ENCODE measurements around the gene ADRM1. TPM values are rescaled to one million over a fixed set of nuclear protein-coding genes. Genes with fewer than 3 reads are reported as not detected.

ADRM1 gene
- total RNA-seq, 2 experiments from 2014 or later, result 110 to 115 TPM

GRCh38 chr20:62353289-62354030, 50.7 kb downstream of the ADRM1 start:
- POLR2A ChIA-PET, result no interaction called here
- Mint-ChIP-seq H3K27ac (no peak overlapping the region), H3K9me3 (peaks cover 5% of the 10 kb centered on the region), H3K4me1 (ENCODE audit: low read depth) (no peaks in the 10 kb centered on the region), H3K27me3 (no peaks in the 10 kb centered on the region), H3K36me3 (ENCODE audit: low read depth) (no peaks in the 10 kb centered on the region), H3K4me3 (no peak overlapping the region)
- intact Hi-C loops (cut with micrococcal nuclease), result no loop called here
- TF ChIP-seq CTCF (IDR thresholded peaks at IDR 0.05), result no peak
- ATAC-seq (no peak), DNase-seq (no peak)
- CTCF ChIA-PET, result no interaction called here

GRCh38 chr20:62354031-62354808, 51.4 kb downstream of the ADRM1 start:
- DNase-seq, result no peak
- ChIA-PET CTCF (no interaction called here), POLR2A (no interaction called here)
- H3K9me3 Mint-ChIP-seq, result peaks cover 2% of the 10 kb centered on the region
- intact Hi-C loops (cut with micrococcal nuclease), result no loop called here
- no peaks in the 10 kb centered on the region for H3K4me1 Mint-ChIP-seq (ENCODE audit: low read depth)
- no peak for TF ChIP-seq CTCF (IDR thresholded peaks at IDR 0.05)
- no peaks in the 10 kb centered on the region for H3K36me3 Mint-ChIP-seq (ENCODE audit: low read depth)
- no peak overlapping the region for H3K4me3 Mint-ChIP-seq
- no peak overlapping the region for H3K27ac Mint-ChIP-seq
- no peak for ATAC-seq
- H3K27me3 Mint-ChIP-seq, result no peaks in the 10 kb centered on the region

GRCh38 chr20:62354811-62355341, 52.1 kb downstream of the ADRM1 start:
- no peak for ATAC-seq
- ChIA-PET POLR2A (no interaction called here), CTCF (no interaction called here)
- Mint-ChIP-seq H3K27ac (no peak overlapping the region), H3K4me3 (no peak overlapping the region), H3K9me3 (no peaks in the 10 kb centered on the region), H3K36me3 (ENCODE audit: low read depth) (no peaks in the 10 kb centered on the region), H3K27me3 (no peaks in the 10 kb centered on the region), H3K4me1 (ENCODE audit: low read depth) (no peaks in the 10 kb centered on the region)
- no peak for DNase-seq
- TF ChIP-seq CTCF (IDR thresholded peaks at IDR 0.05), result no peak
- intact Hi-C loops (cut with micrococcal nuclease), result no loop called here

GRCh38 chr20:62355516-62355877, 52.7 kb downstream of the ADRM1 start:
- Mint-ChIP-seq H3K27ac (no peak overlapping the region), H3K4me3 (no peak overlapping the region), H3K27me3 (no peaks in the 10 kb centered on the region), H3K9me3 (no peaks in the 10 kb centered on the region), H3K36me3 (ENCODE audit: low read depth) (no peaks in the 10 kb centered on the region), H3K4me1 (ENCODE audit: low read depth) (no peaks in the 10 kb centered on the region)
- ChIA-PET POLR2A (no interaction called here), CTCF (interaction anchor here (1.2 kb wide), 1 partner anchor 13 kb away, joined by 3 read pairs; no protein-coding TSS in a partner anchor)
- intact Hi-C loops (cut with micrococcal nuclease), result no loop called here
- no peak for TF ChIP-seq CTCF (IDR thresholded peaks at IDR 0.05)
- no peak for ATAC-seq
- no peak for DNase-seq
